ENCODE results near the gene LRP3. TPM values are rescaled to one million over a fixed set of nuclear protein-coding genes. Genes with fewer than 3 reads are reported as not detected.

LRP3 gene, protein sequence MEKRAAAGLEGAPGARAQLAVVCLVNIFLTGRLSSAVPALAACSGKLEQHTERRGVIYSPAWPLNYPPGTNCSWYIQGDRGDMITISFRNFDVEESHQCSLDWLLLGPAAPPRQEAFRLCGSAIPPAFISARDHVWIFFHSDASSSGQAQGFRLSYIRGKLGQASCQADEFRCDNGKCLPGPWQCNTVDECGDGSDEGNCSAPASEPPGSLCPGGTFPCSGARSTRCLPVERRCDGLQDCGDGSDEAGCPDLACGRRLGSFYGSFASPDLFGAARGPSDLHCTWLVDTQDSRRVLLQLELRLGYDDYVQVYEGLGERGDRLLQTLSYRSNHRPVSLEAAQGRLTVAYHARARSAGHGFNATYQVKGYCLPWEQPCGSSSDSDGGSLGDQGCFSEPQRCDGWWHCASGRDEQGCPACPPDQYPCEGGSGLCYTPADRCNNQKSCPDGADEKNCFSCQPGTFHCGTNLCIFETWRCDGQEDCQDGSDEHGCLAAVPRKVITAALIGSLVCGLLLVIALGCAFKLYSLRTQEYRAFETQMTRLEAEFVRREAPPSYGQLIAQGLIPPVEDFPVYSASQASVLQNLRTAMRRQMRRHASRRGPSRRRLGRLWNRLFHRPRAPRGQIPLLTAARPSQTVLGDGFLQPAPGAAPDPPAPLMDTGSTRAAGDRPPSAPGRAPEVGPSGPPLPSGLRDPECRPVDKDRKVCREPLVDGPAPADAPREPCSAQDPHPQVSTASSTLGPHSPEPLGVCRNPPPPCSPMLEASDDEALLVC
- polyA plus RNA-seq (2013, experiment 1 of 2), result 42.5 TPM
- 38.5 TPM for polyA plus RNA-seq (2013, experiment 2 of 2)

GRCh38 chr19:33193865-33194362 lies at the start of gene LRP3:
TSS of gene LRP3 (plus strand) at chr19:33194330. CDS start at chr19:33194786, 456 bp downstream.
- H2AK5ac ChIP-seq (ENCODE audit: low read depth, low read length), result peak within 1 kb of the TSS; percentile 46
- peak within 1 kb of the TSS; percentile 89 for H3K4me2 ChIP-seq (ENCODE audit: insufficient read depth, low read length, poor library complexity, severe bottlenecking)
- no peak within 1 kb of the TSS for H2BK5ac ChIP-seq (ENCODE audit: low read length)
- H2BK120ac ChIP-seq (ENCODE audit: low read depth, low read length), result no peak within 1 kb of the TSS
- H3K9me3 ChIP-seq (replicated peaks in 1 of 2; ENCODE audit: control insufficient read depth in 2 of 2, insufficient read depth in 1 of 2, low read depth in 1 of 2, low read length in 2 of 2), result no peaks in the 10 kb centered on the region
- no peak within 1 kb of the TSS for H4K91ac ChIP-seq (ENCODE audit: low read depth, low read length, poor library complexity)
- H2BK12ac ChIP-seq (ENCODE audit: low read length), result no peak within 1 kb of the TSS
- H3K23ac ChIP-seq (ENCODE audit: low read depth, low read length, poor library complexity), result peak within 1 kb of the TSS; percentile 76
- no CpG with 5 or more reads among the region's 50 CpGs for WGBS, 2 donors (ENCODE audit: extremely low coverage in 2 of 2, insufficient read length in 2 of 2, insufficient replicate concordance in 1 of 2)
- H4K8ac ChIP-seq (ENCODE audit: low read depth, low read length), result no peak within 1 kb of the TSS
- peaks cover 3% of the 10 kb centered on the region for H3K79me1 ChIP-seq (ENCODE audit: low read depth, low read length)
- H3K4me1 ChIP-seq (ENCODE audit: control insufficient read depth in 2 of 2, insufficient read depth in 1 of 2, low read depth in 1 of 2, low read length in 2 of 2), result peaks cover 3 to 8% of the 10 kb centered on the region in 2 donors
- H3K27ac ChIP-seq (replicated peaks; ENCODE audit: low read length), result no peak within 1 kb of the TSS
- no peak within 1 kb of the TSS for H3K4ac ChIP-seq (ENCODE audit: low read length)
- H3K36me3 ChIP-seq (replicated peaks in 1 of 2; ENCODE audit: control insufficient read depth in 2 of 2, insufficient read depth in 2 of 2, low read length in 2 of 2), result peaks cover 7 to 30% of the 10 kb centered on the region in 2 donors
- H3K4me3 ChIP-seq (ENCODE audit: low read length in 2 of 2), result peak within 1 kb of the TSS; percentile 72 to 90
- H2AFZ ChIP-seq (ENCODE audit: low read length), result peak within 1 kb of the TSS; percentile 92
- peak within 1 kb of the TSS; percentile 84 for H3K18ac ChIP-seq (ENCODE audit: low read length)
- H3K9ac ChIP-seq (ENCODE audit: low read depth, low read length, poor library complexity), result peak within 1 kb of the TSS; percentile 68
- H3K27me3 ChIP-seq (ENCODE audit: control insufficient read depth in 3 of 3, insufficient read depth in 3 of 3, low read depth in 1 of 3, low read length in 3 of 3), result peaks cover 0 to 3% (median 0%) of the 10 kb centered on the region in 3 experiments
- peak within 1 kb of the TSS; percentile 69 for H2BK15ac ChIP-seq (ENCODE audit: low read length)
- H3K14ac ChIP-seq (ENCODE audit: low read length), result peak within 1 kb of the TSS; percentile 21
- no peak for DNase-seq (ENCODE audit: low spot score)

DNA sequence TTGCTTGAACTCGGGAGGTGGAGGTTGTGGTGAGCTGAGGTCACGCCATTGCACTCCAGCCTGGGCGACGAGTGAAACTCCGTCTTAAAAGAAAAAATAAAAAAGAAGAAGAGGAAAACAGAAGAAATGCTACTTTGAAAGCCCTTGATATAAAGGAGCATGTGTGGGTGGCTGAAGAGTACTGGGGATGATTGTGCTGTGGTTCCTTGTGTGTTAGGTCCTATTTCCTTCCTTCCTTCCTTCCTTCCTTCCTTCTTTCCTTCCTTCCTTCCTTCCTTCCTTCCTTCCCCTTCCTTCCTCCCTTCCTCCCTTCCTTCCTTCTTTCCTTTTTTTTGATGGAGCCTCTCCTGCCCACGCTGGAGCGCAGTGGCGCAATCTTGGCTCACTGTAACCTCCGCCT lies 47.9 kb upstream of the LRP3 start:
- no CpG with 5 or more reads among the region's 9 CpGs for WGBS, 2 donors (ENCODE audit: extremely low coverage in 2 of 2, insufficient read length in 2 of 2, insufficient replicate concordance in 1 of 2)

GRCh38 chr19:33147538-33147937 lies 46.6 kb upstream of the LRP3 start:
- H3K23ac ChIP-seq (ENCODE audit: low read depth, low read length, poor library complexity), result no peak overlapping the region
- no peak overlapping the region for H2BK5ac ChIP-seq (ENCODE audit: low read length)
- H3K18ac ChIP-seq (ENCODE audit: low read length), result no peak overlapping the region
- no peaks in the 10 kb centered on the region for H3K4me1 ChIP-seq (ENCODE audit: control insufficient read depth in 2 of 2, insufficient read depth in 1 of 2, low read depth in 1 of 2, low read length in 2 of 2)
- no peak overlapping the region for H3K27ac ChIP-seq (replicated peaks; ENCODE audit: low read length)
- no peak overlapping the region for H3K4me2 ChIP-seq (ENCODE audit: insufficient read depth, low read length, poor library complexity, severe bottlenecking)
- no peak overlapping the region for H4K8ac ChIP-seq (ENCODE audit: low read depth, low read length)
- no peak overlapping the region for H2BK15ac ChIP-seq (ENCODE audit: low read length)
- H3K14ac ChIP-seq (ENCODE audit: low read length), result no peak overlapping the region
- H2AK5ac ChIP-seq (ENCODE audit: low read depth, low read length), result no peak overlapping the region
- H3K9me3 ChIP-seq (replicated peaks in 1 of 2; ENCODE audit: control insufficient read depth in 2 of 2, insufficient read depth in 1 of 2, low read depth in 1 of 2, low read length in 2 of 2), result no peaks in the 10 kb centered on the region
- no peak overlapping the region for H3K4me3 ChIP-seq (ENCODE audit: low read length in 2 of 2)
- no peak overlapping the region for H3K9ac ChIP-seq (ENCODE audit: low read depth, low read length, poor library complexity)
- no peak overlapping the region for H2BK120ac ChIP-seq (ENCODE audit: low read depth, low read length)
- no peak overlapping the region for H2AFZ ChIP-seq (ENCODE audit: low read length)
- H3K27me3 ChIP-seq (ENCODE audit: control insufficient read depth in 3 of 3, insufficient read depth in 3 of 3, low read depth in 1 of 3, low read length in 3 of 3), result no peaks in the 10 kb centered on the region
- no peaks in the 10 kb centered on the region for H3K79me1 ChIP-seq (ENCODE audit: low read depth, low read length)
- no peak overlapping the region for H2BK12ac ChIP-seq (ENCODE audit: low read length)
- no peak overlapping the region for H4K91ac ChIP-seq (ENCODE audit: low read depth, low read length, poor library complexity)
- H3K4ac ChIP-seq (ENCODE audit: low read length), result no peak overlapping the region
- WGBS, 2 donors (ENCODE audit: extremely low coverage in 2 of 2, insufficient read length in 2 of 2, insufficient replicate concordance in 1 of 2), result no CpG with 5 or more reads among the region's 6 CpGs
- no peaks in the 10 kb centered on the region for H3K36me3 ChIP-seq (replicated peaks in 1 of 2; ENCODE audit: control insufficient read depth in 2 of 2, insufficient read depth in 2 of 2, low read length in 2 of 2)
- DNase-seq (ENCODE audit: low spot score), result no peak

More for the DNA sequence above, 47.9 kb upstream of the LRP3 start:
- no peak overlapping the region for H2BK120ac ChIP-seq (ENCODE audit: low read depth, low read length)
- H2AFZ ChIP-seq (ENCODE audit: low read length), result no peak overlapping the region
- H4K8ac ChIP-seq (ENCODE audit: low read depth, low read length), result no peak overlapping the region
- no peak overlapping the region for H3K4me2 ChIP-seq (ENCODE audit: insufficient read depth, low read length, poor library complexity, severe bottlenecking)
- DNase-seq (ENCODE audit: low spot score), result no peak
- H3K79me1 ChIP-seq (ENCODE audit: low read depth, low read length), result no peaks in the 10 kb centered on the region
- no peak overlapping the region for H3K4me3 ChIP-seq (ENCODE audit: low read length in 2 of 2)
- no peak overlapping the region for H3K23ac ChIP-seq (ENCODE audit: low read depth, low read length, poor library complexity)
- H3K9ac ChIP-seq (ENCODE audit: low read depth, low read length, poor library complexity), result no peak overlapping the region
- no peak overlapping the region for H2BK12ac ChIP-seq (ENCODE audit: low read length)
- H2BK15ac ChIP-seq (ENCODE audit: low read length), result no peak overlapping the region
- no peak overlapping the region for H3K18ac ChIP-seq (ENCODE audit: low read length)
- H3K9me3 ChIP-seq (replicated peaks in 1 of 2; ENCODE audit: control insufficient read depth in 2 of 2, insufficient read depth in 1 of 2, low read depth in 1 of 2, low read length in 2 of 2), result no peaks in the 10 kb centered on the region
- no peak overlapping the region for H3K14ac ChIP-seq (ENCODE audit: low read length)
- H3K36me3 ChIP-seq (replicated peaks in 1 of 2; ENCODE audit: control insufficient read depth in 2 of 2, insufficient read depth in 2 of 2, low read length in 2 of 2), result no peaks in the 10 kb centered on the region
- no peak overlapping the region for H2AK5ac ChIP-seq (ENCODE audit: low read depth, low read length)
- no peak overlapping the region for H3K4ac ChIP-seq (ENCODE audit: low read length)
- H2BK5ac ChIP-seq (ENCODE audit: low read length), result no peak overlapping the region
- no peaks in the 10 kb centered on the region for H3K4me1 ChIP-seq (ENCODE audit: control insufficient read depth in 2 of 2, insufficient read depth in 1 of 2, low read depth in 1 of 2, low read length in 2 of 2)
- H3K27ac ChIP-seq (replicated peaks; ENCODE audit: low read length), result no peak overlapping the region
- H3K27me3 ChIP-seq (ENCODE audit: control insufficient read depth in 3 of 3, insufficient read depth in 3 of 3, low read depth in 1 of 3, low read length in 3 of 3), result no peaks in the 10 kb centered on the region
- no peak overlapping the region for H4K91ac ChIP-seq (ENCODE audit: low read depth, low read length, poor library complexity)
